GM12878 (cell line): ENCODE data around the gene NTM. TPM values are rescaled to one million over a fixed set of nuclear protein-coding genes. Genes with fewer than 3 reads are reported as not detected.

Source experiments
- ATAC-seq: fragments of 200-7000 bp; cut with Tn5 transposase; 3 replicates; pipeline ENCODE4 v1.9.1; 2020; ENCODE audit warnings: mild to moderate bottlenecking, moderate library complexity
- BruUV-seq: library from RNA; stranded (reverse); fragments of 400-500 nt; replicated peaks from 2 replicates; lab custom pipeline; 2021; lab: Mats Ljungman, UMichigan
- CTCF ChIA-PET: fragments of 300-600 bp; sonication (Branson Sonifier 250); formaldehyde crosslinking; extraction: SDS; loops from one replicate; lab custom pipeline; 2021; ENCODE audit warnings: inconsistent platforms; lab: Yijun Ruan, JAX
- POLR2A ChIA-PET: fragments of 350-600 bp; formaldehyde crosslinking; extraction: SDS; loops from one replicate; lab custom pipeline; 2021; ENCODE audit warnings: inconsistent platforms; lab: Charles Lee
- RAD21 ChIA-PET: fragments of 300-600 bp; sonication (Branson Sonifier 250); formaldehyde crosslinking; loops from one replicate; lab custom pipeline; 2023; ENCODE audit warnings: antibody characterized with exemption; ENCODE audit not compliant: unreplicated experiment; lab: Charles Lee
- SMC1A ChIA-PET: fragments of 300-600 bp; sonication (Branson Sonifier 250); formaldehyde crosslinking; loops from one replicate; lab custom pipeline; 2023; ENCODE audit not compliant: unreplicated experiment, uncharacterized antibody; lab: Charles Lee
- DNase-seq: peaks from one replicate; pipeline ENCODE4 v3.0.0-alpha.2; 2011; ENCODE audit warnings: low read depth, low spot score
- FAIRE-seq: peaks from 3 replicates; lab custom pipeline; 2011; peaks lifted over from hg19 to GRCh38; lab: Jason Lieb, UNC
- H2AFZ ChIP-seq: 2 replicates; pipeline ENCODE4 v1.6.0; 2011; ENCODE audit warnings: low read depth, low read length, control low read depth; ENCODE audit not compliant: control insufficient read depth
- H3K27ac ChIP-seq: 2 replicates; pipeline ENCODE4 v1.5.1; 2011; ENCODE audit warnings: control low read depth; ENCODE audit not compliant: control insufficient read depth, insufficient read depth
- H3K27me3 ChIP-seq, 2 experiments: replicated peaks in 1 of 2; 2 replicates each; pipeline versions ENCODE4 v1.6.0 to v1.6.1; 2011; ENCODE audit warnings: low read length in 1 of 2; ENCODE audit not compliant: control insufficient read depth in 2 of 2, insufficient read depth in 2 of 2
- H3K36me3 ChIP-seq, 2 experiments: 2 replicates each; pipeline ENCODE4 v1.5.1; 2011; ENCODE audit warnings: low read length in 1 of 2; ENCODE audit not compliant: control insufficient read depth in 2 of 2, insufficient read depth in 2 of 2
- H3K4me1 ChIP-seq: 2 replicates; pipeline ENCODE4 v1.6.1; 2011; ENCODE audit warnings: mild to moderate bottlenecking, low read length, moderate library complexity, mixed read lengths; ENCODE audit not compliant: control insufficient read depth, insufficient read depth
- H3K4me2 ChIP-seq: 2 replicates; pipeline ENCODE4 v1.6.0; 2011; ENCODE audit warnings: control low read depth; ENCODE audit not compliant: control insufficient read depth, insufficient read depth
- H3K4me3 ChIP-seq: fragments of 200-600 bp; sonication (generic); 2 replicates; pipeline ENCODE4 v1.5.1; 2016
- H3K79me2 ChIP-seq: 2 replicates; pipeline ENCODE4 v1.6.0; 2011; ENCODE audit warnings: low read length; ENCODE audit not compliant: control insufficient read depth, insufficient read depth
- H3K9ac ChIP-seq: 2 replicates; pipeline ENCODE4 v1.8.0; 2011; ENCODE audit warnings: low read length, control low read depth, mixed read lengths; ENCODE audit not compliant: control insufficient read depth, insufficient read depth
- H3K9me3 ChIP-seq: replicated peaks from 3 replicates; pipeline ENCODE4 v1.5.1; 2011; ENCODE audit warnings: mild to moderate bottlenecking, low read length; ENCODE audit not compliant: control insufficient read depth, insufficient read depth
- H4K20me1 ChIP-seq: 2 replicates; pipeline ENCODE4 v1.6.0; 2011; ENCODE audit not compliant: control insufficient read depth, insufficient read depth
- BACH1 ChIP-seq: fragments of 450-650 bp; IDR thresholded peaks from 2 replicates; pipeline ENCODE4 v1.6.1; 2017; ENCODE audit warnings: mild to moderate bottlenecking, borderline replicate concordance
- BHLHE40 ChIP-seq, 2 experiments: fragments of 450-650 bp in 1 of 2; IDR thresholded peaks; 2 replicates each; pipeline ENCODE4 v1.6.1; 2011 to 2017; ENCODE audit warnings: low read depth in 2 of 2, borderline replicate concordance in 1 of 2, improper control_type of control experiment in 1 of 2, low read length in 1 of 2, mild to moderate bottlenecking in 1 of 2
- CBX3 ChIP-seq: fragments of 200-600 bp; sonication (generic); IDR thresholded peaks from 2 replicates; pipeline ENCODE4 v1.6.1; 2016; ENCODE audit warnings: low read depth, borderline replicate concordance
- ESRRA ChIP-seq: IDR thresholded peaks from 2 replicates; pipeline ENCODE4 v1.6.1; 2012; ENCODE audit warnings: mild to moderate bottlenecking, low read length, improper control_type of control experiment
- HDGF ChIP-seq: fragments of 450-650 bp; IDR thresholded peaks from 2 replicates; pipeline ENCODE4 v1.6.1; 2016; ENCODE audit warnings: antibody characterized with exemption
- JUNB ChIP-seq: IDR thresholded peaks from 2 replicates; pipeline ENCODE4 v1.6.1; 2016; ENCODE audit warnings: antibody characterized with exemption, mild to moderate bottlenecking
- KAT2A ChIP-seq: conservative IDR thresholded peaks from 2 replicates; pipeline ENCODE4 v1.6.1; 2011; ENCODE audit warnings: low read depth, low read length; ENCODE audit not compliant: control insufficient read depth
- MEF2A ChIP-seq: IDR thresholded peaks from 2 replicates; pipeline ENCODE4 v1.6.1; 2011; ENCODE audit warnings: low read depth, mild to moderate bottlenecking, low read length, moderate library complexity; ENCODE audit not compliant: insufficient read depth
- NR2F1 ChIP-seq: fragments of 450-650 bp; conservative IDR thresholded peaks from 2 replicates; pipeline ENCODE4 v1.6.1; 2017; ENCODE audit warnings: mild to moderate bottlenecking
- POLR2AphosphoS2 ChIP-seq: IDR thresholded peaks from 2 replicates; pipeline ENCODE4 v1.6.1; 2011; ENCODE audit warnings: low read depth, mild to moderate bottlenecking, low read length, improper control_type of control experiment, moderate library complexity
- SMC3 ChIP-seq: IDR thresholded peaks from 2 replicates; pipeline ENCODE4 v1.6.1; 2011; ENCODE audit warnings: low read length, improper control_type of control experiment, borderline replicate concordance
- TBL1XR1 ChIP-seq: IDR thresholded peaks from 2 replicates; pipeline ENCODE4 v1.6.1; 2012; ENCODE audit warnings: low read depth, low read length, improper control_type of control experiment
- ZNF207 ChIP-seq: fragments of 450-650 bp; IDR thresholded peaks from 2 replicates; pipeline ENCODE4 v1.6.1; 2014; ENCODE audit warnings: antibody characterized with exemption, mild to moderate bottlenecking, borderline replicate concordance
- WGBS: methylation state at CpG from one replicate; pipeline ENCODE4 v1.1.6; 2016; ENCODE audit warnings: low lambda C conversion rate; ENCODE audit not compliant: insufficient replicate concordance, insufficient coverage; ENCODE audit errors: missing lambda C conversion rate; 5-methylcytosine and 5-hydroxymethylcytosine counted together
- in situ Hi-C: fragments of 300-500 bp; cut with MboI; formaldehyde crosslinking; loops from 9 replicates; pipeline ENCODE4 v1.14.3; 2018; ENCODE audit warnings: mixed read lengths
- intact Hi-C: fragments of 100-400 bp; cut with micrococcal nuclease; formaldehyde crosslinking; loops from one replicate; pipeline ENCODE4 v1.14.2; 2022; ENCODE audit not compliant: unreplicated experiment
- polyA plus RNA-seq, 11 experiments: library from polyadenylated mRNA; depleted of rRNA in 4 of 11; unstranded in 6 of 11; stranded (reverse) in 5 of 11; fragments of >200 nt; fragmentation: Nextera tagmentation in 4 of 11; fragmentation: Illumina TruSeq in 1 of 11; extraction: Ambion mirVana in 4 of 11; extraction: Trizol in 1 of 11; gene quantifications; 1 replicate in 1 of 11; 2 replicates in 10 of 11; pipeline versions ENCODE4 v1.2.1 to v1.2.3, GENCODE V29; 2011 to 2016; ENCODE audit warnings: inconsistent platforms in 2 of 11, missing spikeins in 2 of 11, low read depth in 1 of 11
- total RNA-seq, 4 experiments: library from RNA; depleted of rRNA in 3 of 4; stranded (reverse); fragments of >200 nt in 3 of 4; fragmentation: Illumina TruSeq in 1 of 4; extraction: Trizol in 1 of 4; gene quantifications; 2 replicates each; pipeline versions ENCODE4 v1.2.1 to v1.2.3, GENCODE V29; 2013 to 2021
- TF ChIP-seq, protein P1 (sequence below): fragments of 450-650 bp; IDR thresholded peaks from 2 replicates; pipeline ENCODE4 v1.6.1; 2017; ENCODE audit warnings: mild to moderate bottlenecking, moderate library complexity
- TF ChIP-seq, protein P2 (sequence below): IDR thresholded peaks from 2 replicates; pipeline ENCODE4 v1.6.1; 2011; ENCODE audit warnings: borderline replicate concordance, low read depth, mild to moderate bottlenecking, moderate library complexity, mixed read lengths, low read length; ENCODE audit not compliant: insufficient read depth; ENCODE audit errors: extremely low read length

NTM gene
- total and polyA plus RNA-seq, 10 of the 15 experiments (the other 5 are each of a cell fraction or from before 2014, with no cell fraction given): not detected

- TF ChIP-seq, protein P1, sequence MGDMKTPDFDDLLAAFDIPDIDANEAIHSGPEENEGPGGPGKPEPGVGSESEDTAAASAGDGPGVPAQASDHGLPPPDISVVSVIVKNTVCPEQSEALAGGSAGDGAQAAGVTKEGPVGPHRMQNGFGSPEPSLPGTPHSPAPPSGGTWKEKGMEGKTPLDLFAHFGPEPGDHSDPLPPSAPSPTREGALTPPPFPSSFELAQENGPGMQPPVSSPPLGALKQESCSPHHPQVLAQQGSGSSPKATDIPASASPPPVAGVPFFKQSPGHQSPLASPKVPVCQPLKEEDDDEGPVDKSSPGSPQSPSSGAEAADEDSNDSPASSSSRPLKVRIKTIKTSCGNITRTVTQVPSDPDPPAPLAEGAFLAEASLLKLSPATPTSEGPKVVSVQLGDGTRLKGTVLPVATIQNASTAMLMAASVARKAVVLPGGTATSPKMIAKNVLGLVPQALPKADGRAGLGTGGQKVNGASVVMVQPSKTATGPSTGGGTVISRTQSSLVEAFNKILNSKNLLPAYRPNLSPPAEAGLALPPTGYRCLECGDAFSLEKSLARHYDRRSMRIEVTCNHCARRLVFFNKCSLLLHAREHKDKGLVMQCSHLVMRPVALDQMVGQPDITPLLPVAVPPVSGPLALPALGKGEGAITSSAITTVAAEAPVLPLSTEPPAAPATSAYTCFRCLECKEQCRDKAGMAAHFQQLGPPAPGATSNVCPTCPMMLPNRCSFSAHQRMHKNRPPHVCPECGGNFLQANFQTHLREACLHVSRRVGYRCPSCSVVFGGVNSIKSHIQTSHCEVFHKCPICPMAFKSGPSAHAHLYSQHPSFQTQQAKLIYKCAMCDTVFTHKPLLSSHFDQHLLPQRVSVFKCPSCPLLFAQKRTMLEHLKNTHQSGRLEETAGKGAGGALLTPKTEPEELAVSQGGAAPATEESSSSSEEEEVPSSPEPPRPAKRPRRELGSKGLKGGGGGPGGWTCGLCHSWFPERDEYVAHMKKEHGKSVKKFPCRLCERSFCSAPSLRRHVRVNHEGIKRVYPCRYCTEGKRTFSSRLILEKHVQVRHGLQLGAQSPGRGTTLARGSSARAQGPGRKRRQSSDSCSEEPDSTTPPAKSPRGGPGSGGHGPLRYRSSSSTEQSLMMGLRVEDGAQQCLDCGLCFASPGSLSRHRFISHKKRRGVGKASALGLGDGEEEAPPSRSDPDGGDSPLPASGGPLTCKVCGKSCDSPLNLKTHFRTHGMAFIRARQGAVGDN: no peak
Observed at GRCh38 chr11:132336781-132337535, 966.5 kb downstream of the NTM start (continued).

GRCh38 chr11:132337819-132338416, 967.5 kb downstream of the NTM start:
- CTCF ChIA-PET: interaction anchor here (3.7 kb wide), 1 partner anchor 25 kb away, joined by 18 read pairs; no protein-coding TSS in a partner anchor
- Histone ChIP-seq H3K4me1 (peaks cover 16% of the 10 kb centered on the region), H3K27me3 (no peaks in the 10 kb centered on the region), H3K4me3 (no peak overlapping the region), H3K9me3 (no peaks in the 10 kb centered on the region), H4K20me1 (no peaks in the 10 kb centered on the region), H2AFZ (no peak overlapping the region), H3K79me2 (no peaks in the 10 kb centered on the region), H3K9ac (no peak overlapping the region), H3K27ac (no peak overlapping the region), H3K4me2 (no peak overlapping the region), H3K36me3 (no peaks in the 10 kb centered on the region)
- RAD21 ChIA-PET: no interaction called here
- SMC1A ChIA-PET: interaction anchor here (1.3 to 1.4 kb wide), 2 partner anchors 11 to 26 kb away, joined by 3 to 4 read pairs; no protein-coding TSS in a partner anchor
- in situ Hi-C loops: no loop called here
- 15% methylated on average over 2 of the region's 2 CpGs for WGBS
- ATAC-seq (peak; percentile 61), FAIRE-seq (no peak), DNase-seq (no peak)
- intact Hi-C loops: no loop called here
- POLR2A ChIA-PET: no interaction called here
- no TSS peak for BruUV-seq
- TF ChIP-seq TBL1XR1 (no peak), ESRRA (no peak), MEF2A (no peak), KAT2A (no peak), CBX3 (no peak), HDGF (no peak), POLR2AphosphoS2 (no peak), ZNF207 (no peak), BACH1 (no peak), SMC3 (no peak), JUNB (no peak), NR2F1 (no peak), BHLHE40 (IDR thresholded peaks at IDR 0.05; ENCODE audit: borderline replicate concordance in 1 of 2, low read depth in 2 of 2, low read length in 1 of 2) (no peak)
- TF ChIP-seq, protein P2, sequence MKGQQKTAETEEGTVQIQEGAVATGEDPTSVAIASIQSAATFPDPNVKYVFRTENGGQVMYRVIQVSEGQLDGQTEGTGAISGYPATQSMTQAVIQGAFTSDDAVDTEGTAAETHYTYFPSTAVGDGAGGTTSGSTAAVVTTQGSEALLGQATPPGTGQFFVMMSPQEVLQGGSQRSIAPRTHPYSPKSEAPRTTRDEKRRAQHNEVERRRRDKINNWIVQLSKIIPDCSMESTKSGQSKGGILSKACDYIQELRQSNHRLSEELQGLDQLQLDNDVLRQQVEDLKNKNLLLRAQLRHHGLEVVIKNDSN: no peak
